ENCODE data around the gene KLHL29. TPM values are rescaled to one million over a fixed set of nuclear protein-coding genes. Genes with fewer than 3 reads are reported as not detected.
A peak's percentile ranks its signal among the peaks of the same experiment; 100 is the strongest.

The KLHL29 gene
- total RNA-seq (1 to 10 TPM; 3.0 to 6.6 (median 5.3) TPM), polyA plus RNA-seq (1 to 10 TPM; 3.2 to 3.9 TPM)
- long read RNA-seq, donor 1, partial matches to known transcripts = 10 of 17 reads
- long read RNA-seq, donor 1, other reads (novel, unspliced or antisense) = 7 of 17 reads
- long read RNA-seq, donor 2 = 0 reads
- long read RNA-seq, donor 3, full-length matches to known transcripts = 4 of 23 reads
- long read RNA-seq, donor 3, partial matches to known transcripts = 6 of 23 reads
- long read RNA-seq, donor 3, other reads (novel, unspliced or antisense) = 13 of 23 reads

DNA sequence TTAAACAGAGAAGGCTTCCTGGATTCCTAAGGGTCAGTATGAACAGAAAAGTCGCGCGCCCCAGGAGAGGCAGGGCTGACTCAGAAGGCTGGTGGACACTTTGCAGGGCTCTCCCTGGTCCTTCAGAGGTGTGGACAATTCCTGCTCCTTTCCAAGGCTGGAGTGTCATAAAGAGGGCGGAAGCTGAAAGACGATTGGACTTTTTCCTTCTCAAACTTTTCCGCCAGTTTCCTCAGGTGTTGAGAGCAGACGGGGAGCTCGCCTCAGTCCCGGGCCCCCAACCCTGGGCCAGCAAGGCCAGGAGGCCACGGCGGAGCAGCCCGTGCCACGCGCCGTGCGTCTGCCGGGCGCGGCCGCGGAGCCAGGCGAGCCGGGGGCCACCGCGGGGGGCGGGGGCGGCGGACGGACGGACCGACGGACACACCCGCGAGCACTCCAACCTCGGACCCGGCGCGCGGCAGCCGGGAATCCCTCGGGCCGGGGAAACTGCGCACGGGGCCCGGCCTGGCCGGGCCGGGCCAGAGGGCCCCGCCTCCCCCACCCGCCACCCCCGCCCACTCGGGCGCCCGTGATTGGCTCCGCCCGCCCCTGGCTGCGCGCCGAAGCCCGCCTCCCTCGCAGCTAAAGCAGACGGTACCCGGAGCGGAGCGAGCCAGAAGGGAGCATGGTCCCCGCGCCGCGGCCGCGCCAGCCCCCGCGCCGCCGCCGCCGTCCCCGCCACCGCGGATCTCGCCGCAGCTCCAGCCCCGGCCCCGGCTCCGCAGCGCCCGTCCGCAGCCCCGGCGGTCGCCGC is at the start of gene KLHL29:
Gene KLHL29, plus strand, starts transcription at position 629 of the 793 bp plus-strand sequence. CDS start 177,018 bp downstream, outside the sequence.
- H3K36me3 ChIP-seq = no peaks in the 10 kb centered on the region
- TF ChIP-seq EP300 (IDR thresholded peaks at IDR 0.05) (no peak), POLR2A (IDR thresholded peaks at IDR 0.05) (no peak), CTCF (IDR thresholded peaks at IDR 0.05) (no peak)
- intact Hi-C loops (cut with DNase I) = no loop called here

GRCh38 chr2:23335550-23335949 is 49.4 kb upstream of the KLHL29 start:
- H3K4me1 ChIP-seq (ENCODE audit: insufficient read depth) = no peaks in the 10 kb centered on the region
- no peaks in the 10 kb centered on the region for H3K9me3 ChIP-seq
- no peaks in the 10 kb centered on the region for H3K36me3 ChIP-seq
- H3K27me3 ChIP-seq = no peaks in the 10 kb centered on the region
- no peak for TF ChIP-seq CTCF (IDR thresholded peaks at IDR 0.05)
- no peak overlapping the region for H3K4me3 ChIP-seq
- DNase-seq = no peak
- intact Hi-C loops (cut with DNase I) = no loop called here
- whole genome bisulfite sequencing, 3 donors = 82 to 93% (median 90%) methylated on average over 2 of the region's 2 CpGs
- H3K27ac ChIP-seq = no peak overlapping the region

More for the DNA sequence above, at the start of gene KLHL29:
- Histone ChIP-seq H3K9me3 (no peaks in the 10 kb centered on the region), H3K4me3 (peak within 1 kb of the TSS; percentile 64), H3K4me1 (ENCODE audit: insufficient read depth) (no peaks in the 10 kb centered on the region), H3K27ac (peak within 1 kb of the TSS in 1 of 2 donors; percentile 32), H3K27me3 (no peaks in the 10 kb centered on the region)
- peak; percentile 87 to 94 (median 92) for DNase-seq
- WGBS, 3 donors = 4 to 29% (median 9%) methylated on average over 9 to 90 of the region's 91 CpGs

- no peaks in the 10 kb centered on the region for H3K9me3 ChIP-seq
- no peaks in the 10 kb centered on the region for H3K36me3 ChIP-seq
- H3K4me3 ChIP-seq = no peak overlapping the region
- DNase-seq = no peak
- H3K27ac ChIP-seq = no peak overlapping the region
- no peaks in the 10 kb centered on the region for H3K27me3 ChIP-seq
- 51 to 66% (median 52%) methylated on average over 3 of the region's 3 CpGs for WGBS, 3 donors
- intact Hi-C loops (cut with DNase I) = no loop called here
- H3K4me1 ChIP-seq (ENCODE audit: insufficient read depth) = no peaks in the 10 kb centered on the region
- no peak for TF ChIP-seq POLR2A (IDR thresholded peaks at IDR 0.05)
- no peak for TF ChIP-seq EP300 (IDR thresholded peaks at IDR 0.05)
- TF ChIP-seq CTCF (IDR thresholded peaks at IDR 0.05) = no peak
Observed at GRCh38 chr2:23342075-23342474, 42.9 kb upstream of the KLHL29 start.

- no peaks in the 10 kb centered on the region for H3K9me3 ChIP-seq
- peaks cover under 1% of the 10 kb centered on the region for H3K4me1 ChIP-seq (ENCODE audit: insufficient read depth)
- DNase-seq = no peak
- no peaks in the 10 kb centered on the region for H3K36me3 ChIP-seq
- 95 to 98% (median 96%) methylated on average over 4 of the region's 4 CpGs for WGBS, 3 donors
- H3K27me3 ChIP-seq = no peaks in the 10 kb centered on the region
- no peak overlapping the region for H3K27ac ChIP-seq
- no peak overlapping the region for H3K4me3 ChIP-seq
- no peak for TF ChIP-seq POLR2A (IDR thresholded peaks at IDR 0.05)
- intact Hi-C loops (cut with DNase I) = no loop called here
Observed at GRCh38 chr2:23346029-23346428, 39.0 kb upstream of the KLHL29 start.

- Histone ChIP-seq H3K27ac (no peak overlapping the region), H3K36me3 (no peaks in the 10 kb centered on the region), H3K4me3 (no peak overlapping the region), H3K9me3 (no peaks in the 10 kb centered on the region), H3K27me3 (no peaks in the 10 kb centered on the region), H3K4me1 (ENCODE audit: insufficient read depth) (peaks cover 4% of the 10 kb centered on the region)
- 89 to 91% (median 90%) methylated on average over 8 of the region's 8 CpGs for WGBS, 3 donors
- intact Hi-C loops (cut with DNase I) = no loop called here
- TF ChIP-seq EP300 (IDR thresholded peaks at IDR 0.05) = no peak
- TF ChIP-seq POLR2A (IDR thresholded peaks at IDR 0.05) = no peak
- no peak for TF ChIP-seq CTCF (IDR thresholded peaks at IDR 0.05)
- DNase-seq = no peak
Observed at GRCh38 chr2:23346781-23347180, 38.2 kb upstream of the KLHL29 start.

Data from ovary (tissue), 10 donors.